ENCODE measurements around the gene CNRIP1. TPM values are rescaled to one million over a fixed set of nuclear protein-coding genes. Genes with fewer than 3 reads are reported as not detected.
A peak's percentile ranks its signal among the peaks of the same experiment; 100 is the strongest.

Gene CNRIP1, protein sequence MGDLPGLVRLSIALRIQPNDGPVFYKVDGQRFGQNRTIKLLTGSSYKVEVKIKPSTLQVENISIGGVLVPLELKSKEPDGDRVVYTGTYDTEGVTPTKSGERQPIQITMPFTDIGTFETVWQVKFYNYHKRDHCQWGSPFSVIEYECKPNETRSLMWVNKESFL
- polyA plus RNA-seq (2013, experiment 1 of 2) = 5.9 TPM
- polyA plus RNA-seq (2013, experiment 2 of 2) = 5.9 TPM

DNA sequence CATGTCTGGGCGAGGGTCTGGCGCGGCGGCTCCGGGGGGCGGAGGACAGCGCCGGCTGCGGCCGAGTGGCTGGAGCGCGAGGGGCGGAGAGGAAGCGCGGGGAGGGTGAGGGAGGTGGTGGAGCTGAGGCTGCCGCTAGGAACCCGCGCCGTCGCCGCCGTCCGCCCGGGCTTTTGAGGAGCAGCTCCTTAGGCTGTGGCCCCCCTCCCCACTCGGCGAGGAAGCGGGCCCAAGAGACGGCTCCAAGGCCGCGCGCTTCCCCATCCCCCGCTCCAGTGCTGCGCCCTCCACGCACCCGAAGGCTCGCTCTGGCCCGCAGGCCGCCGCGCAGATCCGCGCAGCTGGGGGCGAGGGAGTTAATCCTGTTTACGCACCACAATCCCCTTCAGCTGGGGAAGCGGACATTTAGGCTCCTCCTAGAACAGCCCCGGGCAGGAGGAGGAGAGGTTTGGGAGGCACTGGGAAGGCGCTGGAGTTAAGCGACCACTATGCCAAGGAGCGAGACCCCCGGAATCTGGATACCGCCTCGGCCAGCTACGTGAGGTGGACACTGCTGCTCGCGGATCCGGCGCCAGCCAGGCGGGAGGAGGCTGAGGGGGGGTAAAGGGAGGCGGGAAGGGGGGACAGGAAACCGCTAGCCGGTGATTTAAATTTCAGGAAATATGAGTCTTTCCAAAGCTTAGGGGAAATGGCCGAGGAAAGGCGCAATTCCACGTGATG is at the start of gene CNRIP1:
CNRIP1 (minus strand) TSS at position 552 of the 720 bp plus-strand sequence; CDS start at position 3, 549 bp downstream.
- peak; percentile 53 for DNase-seq (ENCODE audit: low spot score)
- H3K27me3 ChIP-seq (ENCODE audit: control insufficient read depth in 3 of 3, insufficient read depth in 3 of 3, low read depth in 1 of 3, low read length in 3 of 3) = peaks cover 6 to 29% (median 7%) of the 10 kb centered on the region in 3 experiments

DNA sequence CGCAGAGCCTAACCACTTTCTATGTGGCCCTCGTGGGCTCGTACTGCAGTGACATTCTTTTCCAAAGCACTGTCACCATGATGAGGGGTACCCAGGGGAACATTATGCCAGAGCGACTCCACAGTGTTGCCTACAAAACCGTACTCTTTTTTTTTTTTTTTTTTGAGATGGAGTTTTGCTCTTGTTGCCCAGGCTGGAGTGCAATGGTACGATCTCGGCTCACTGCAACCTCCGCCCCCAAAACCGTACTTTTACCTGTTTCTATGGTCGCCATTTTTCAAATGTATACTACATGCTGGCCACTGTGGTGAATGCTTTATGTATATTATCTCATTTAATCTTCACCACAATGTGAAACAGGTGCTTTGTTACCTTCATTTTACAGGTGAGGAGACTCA is 49.6 kb upstream of the CNRIP1 start:
- no CpG with 5 or more reads among the region's 10 CpGs for WGBS, 2 donors (ENCODE audit: extremely low coverage in 2 of 2, insufficient read length in 2 of 2, insufficient replicate concordance in 1 of 2)
- H3K18ac ChIP-seq (ENCODE audit: low read length) = peak overlapping the region; percentile 52
- no peak overlapping the region for H3K27ac ChIP-seq (replicated peaks; ENCODE audit: low read length)

More for the DNA sequence above, at the start of gene CNRIP1:
- WGBS, 2 donors (ENCODE audit: extremely low coverage in 2 of 2, insufficient read length in 2 of 2, insufficient replicate concordance in 1 of 2) = no CpG with 5 or more reads among the region's 64 CpGs
- Histone ChIP-seq H3K4me2 (ENCODE audit: insufficient read depth, low read length, poor library complexity, severe bottlenecking) (peak within 1 kb of the TSS; percentile 91), H4K8ac (ENCODE audit: low read depth, low read length) (no peak within 1 kb of the TSS), H2BK12ac (ENCODE audit: low read length) (peak within 1 kb of the TSS; percentile 73), H2BK15ac (ENCODE audit: low read length) (peak within 1 kb of the TSS; percentile 78), H3K23ac (ENCODE audit: low read depth, low read length, poor library complexity) (peak within 1 kb of the TSS; percentile 85), H3K36me3 (replicated peaks in 1 of 2; ENCODE audit: control insufficient read depth in 2 of 2, insufficient read depth in 2 of 2, low read length in 2 of 2) (peaks cover 2 to 32% of the 10 kb centered on the region in 2 donors), H3K4me1 (ENCODE audit: control insufficient read depth in 2 of 2, insufficient read depth in 1 of 2, low read depth in 1 of 2, low read length in 2 of 2) (peaks cover 0 to 7% of the 10 kb centered on the region in 2 donors), H3K4ac (ENCODE audit: low read length) (no peak within 1 kb of the TSS), H3K9me3 (replicated peaks in 1 of 2; ENCODE audit: control insufficient read depth in 2 of 2, insufficient read depth in 1 of 2, low read depth in 1 of 2, low read length in 2 of 2) (peaks cover 0 to 18% of the 10 kb centered on the region in 2 donors), H3K9ac (ENCODE audit: low read depth, low read length, poor library complexity) (peak within 1 kb of the TSS; percentile 88), H3K18ac (ENCODE audit: low read length) (peak within 1 kb of the TSS; percentile 89), H3K79me1 (ENCODE audit: low read depth, low read length) (peaks cover 3% of the 10 kb centered on the region), H2BK5ac (ENCODE audit: low read length) (peak within 1 kb of the TSS; percentile 39), H3K14ac (ENCODE audit: low read length) (no peak within 1 kb of the TSS), H2BK120ac (ENCODE audit: low read depth, low read length) (no peak within 1 kb of the TSS), H2AK5ac (ENCODE audit: low read depth, low read length) (no peak within 1 kb of the TSS), H2AFZ (ENCODE audit: low read length) (peak within 1 kb of the TSS; percentile 96), H3K27ac (replicated peaks; ENCODE audit: low read length) (no peak within 1 kb of the TSS), H4K91ac (ENCODE audit: low read depth, low read length, poor library complexity) (no peak within 1 kb of the TSS), H3K4me3 (ENCODE audit: low read length in 2 of 2) (peak within 1 kb of the TSS; percentile 77 to 79)

DNA sequence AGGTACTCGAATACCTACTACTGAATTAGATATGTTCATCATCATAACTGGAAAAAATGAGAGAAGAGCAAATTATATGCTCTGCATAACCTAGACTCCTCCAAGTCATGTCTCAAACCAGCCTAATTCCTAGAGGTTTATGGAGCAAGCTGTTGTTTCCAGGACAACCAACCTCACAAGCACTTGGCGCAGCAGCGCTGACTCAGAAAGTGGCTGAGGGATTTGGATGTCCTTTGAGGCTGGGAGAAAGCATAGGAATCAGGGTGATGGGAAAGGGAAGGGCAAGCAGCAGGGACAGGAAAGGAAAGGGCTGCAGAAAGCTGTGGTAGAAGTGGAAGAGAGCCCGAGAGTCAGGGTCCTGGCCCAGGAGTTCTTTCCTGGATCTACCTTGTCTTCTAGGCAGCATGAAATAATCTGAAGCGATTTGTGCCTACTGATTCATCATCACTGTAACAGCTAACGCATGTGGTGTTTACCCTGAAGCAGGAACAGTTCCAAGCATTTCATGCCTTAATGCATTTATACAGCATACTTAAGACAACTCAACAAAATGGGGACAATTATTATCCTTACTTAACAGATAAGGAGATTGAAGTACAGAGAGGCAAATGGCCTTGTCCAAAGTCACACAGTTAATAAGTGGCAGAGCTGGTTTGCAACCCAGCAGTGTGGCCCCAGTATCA is 49.0 kb upstream of the CNRIP1 start:
- Histone ChIP-seq H3K18ac (ENCODE audit: low read length) (peak overlapping the region; percentile 52), H3K27ac (replicated peaks; ENCODE audit: low read length) (peak overlapping the region; percentile 5), H3K4ac (ENCODE audit: low read length) (no peak overlapping the region), H4K91ac (ENCODE audit: low read depth, low read length, poor library complexity) (no peak overlapping the region), H3K4me1 (ENCODE audit: control insufficient read depth in 2 of 2, insufficient read depth in 1 of 2, low read depth in 1 of 2, low read length in 2 of 2) (peaks cover 2 to 14% of the 10 kb centered on the region in 2 donors), H2BK12ac (ENCODE audit: low read length) (no peak overlapping the region), H4K8ac (ENCODE audit: low read depth, low read length) (no peak overlapping the region), H3K9ac (ENCODE audit: low read depth, low read length, poor library complexity) (no peak overlapping the region), H3K4me3 (ENCODE audit: low read length in 2 of 2) (no peak overlapping the region), H2BK120ac (ENCODE audit: low read depth, low read length) (no peak overlapping the region), H3K36me3 (replicated peaks in 1 of 2; ENCODE audit: control insufficient read depth in 2 of 2, insufficient read depth in 2 of 2, low read length in 2 of 2) (no peaks in the 10 kb centered on the region), H3K79me1 (ENCODE audit: low read depth, low read length) (no peaks in the 10 kb centered on the region), H3K4me2 (ENCODE audit: insufficient read depth, low read length, poor library complexity, severe bottlenecking) (no peak overlapping the region), H3K14ac (ENCODE audit: low read length) (no peak overlapping the region), H2BK5ac (ENCODE audit: low read length) (no peak overlapping the region), H3K23ac (ENCODE audit: low read depth, low read length, poor library complexity) (no peak overlapping the region), H3K9me3 (replicated peaks in 1 of 2; ENCODE audit: control insufficient read depth in 2 of 2, insufficient read depth in 1 of 2, low read depth in 1 of 2, low read length in 2 of 2) (no peaks in the 10 kb centered on the region), H2BK15ac (ENCODE audit: low read length) (no peak overlapping the region), H3K27me3 (ENCODE audit: control insufficient read depth in 3 of 3, insufficient read depth in 3 of 3, low read depth in 1 of 3, low read length in 3 of 3) (no peaks in the 10 kb centered on the region), H2AFZ (ENCODE audit: low read length) (peak overlapping the region; percentile 81), H2AK5ac (ENCODE audit: low read depth, low read length) (no peak overlapping the region)
- DNase-seq (ENCODE audit: low spot score) = peak; percentile 20
- WGBS, 2 donors (ENCODE audit: extremely low coverage in 2 of 2, insufficient read length in 2 of 2, insufficient replicate concordance in 1 of 2) = no CpG with 5 or more reads among the region's 6 CpGs

More for the DNA sequence above, 49.6 kb upstream of the CNRIP1 start:
- H2BK15ac ChIP-seq (ENCODE audit: low read length) = no peak overlapping the region
- H3K23ac ChIP-seq (ENCODE audit: low read depth, low read length, poor library complexity) = no peak overlapping the region
- H3K27me3 ChIP-seq (ENCODE audit: control insufficient read depth in 3 of 3, insufficient read depth in 3 of 3, low read depth in 1 of 3, low read length in 3 of 3) = no peaks in the 10 kb centered on the region
- H2AK5ac ChIP-seq (ENCODE audit: low read depth, low read length) = no peak overlapping the region
- no peaks in the 10 kb centered on the region for H3K36me3 ChIP-seq (replicated peaks in 1 of 2; ENCODE audit: control insufficient read depth in 2 of 2, insufficient read depth in 2 of 2, low read length in 2 of 2)
- H3K4ac ChIP-seq (ENCODE audit: low read length) = no peak overlapping the region
- H3K9ac ChIP-seq (ENCODE audit: low read depth, low read length, poor library complexity) = no peak overlapping the region
- no peaks in the 10 kb centered on the region for H3K79me1 ChIP-seq (ENCODE audit: low read depth, low read length)
- no peak overlapping the region for H3K4me2 ChIP-seq (ENCODE audit: insufficient read depth, low read length, poor library complexity, severe bottlenecking)
- H2BK12ac ChIP-seq (ENCODE audit: low read length) = no peak overlapping the region
- H3K9me3 ChIP-seq (replicated peaks in 1 of 2; ENCODE audit: control insufficient read depth in 2 of 2, insufficient read depth in 1 of 2, low read depth in 1 of 2, low read length in 2 of 2) = no peaks in the 10 kb centered on the region
- DNase-seq (ENCODE audit: low spot score) = no peak
- H3K4me3 ChIP-seq (ENCODE audit: low read length in 2 of 2) = no peak overlapping the region
- no peak overlapping the region for H4K8ac ChIP-seq (ENCODE audit: low read depth, low read length)
- H2AFZ ChIP-seq (ENCODE audit: low read length) = peak overlapping the region; percentile 81
- peaks cover 2 to 14% of the 10 kb centered on the region in 2 donors for H3K4me1 ChIP-seq (ENCODE audit: control insufficient read depth in 2 of 2, insufficient read depth in 1 of 2, low read depth in 1 of 2, low read length in 2 of 2)
- H2BK120ac ChIP-seq (ENCODE audit: low read depth, low read length) = no peak overlapping the region
- no peak overlapping the region for H4K91ac ChIP-seq (ENCODE audit: low read depth, low read length, poor library complexity)
- H2BK5ac ChIP-seq (ENCODE audit: low read length) = no peak overlapping the region
- no peak overlapping the region for H3K14ac ChIP-seq (ENCODE audit: low read length)

All from neuronal stem cell (in vitro differentiated cells).